ENCODE data around the gene FSTL4.

GRCh38 chr5:133399247-133399891, 213.0 kb downstream of the FSTL4 start:
- no peak for TF ChIP-seq RAD21 (conservative IDR thresholded peaks at IDR 0.05)
- no peak for TF ChIP-seq CTCF (IDR thresholded peaks at IDR 0.05; ENCODE audit: poor library complexity, severe bottlenecking)
- no peak for TF ChIP-seq EZH2 (IDR thresholded peaks at IDR 0.05; ENCODE audit: borderline replicate concordance, insufficient read depth, low read length, poor library complexity, severe bottlenecking)
- TF ChIP-seq POLR2AphosphoS5 (IDR thresholded peaks at IDR 0.05): no peak
- TF ChIP-seq EP300 (conservative IDR thresholded peaks at IDR 0.05; ENCODE audit: poor library complexity, severe bottlenecking): no peak
- no peak for TF ChIP-seq REST (IDR thresholded peaks at IDR 0.05; ENCODE audit: borderline replicate concordance)
- no peak for TF ChIP-seq SMC3 (conservative IDR thresholded peaks at IDR 0.05; ENCODE audit: poor library complexity)

Measured in neural cell (in vitro differentiated cells).